HTR-8/SVneo (cell line): ENCODE data around the gene CCL19.

Source experiments
- DNase-seq: peaks from one replicate; pipeline ENCODE4 v3.0.0; 2011; ENCODE audit warnings: low spot score, mixed read lengths; ENCODE audit not compliant: insufficient read length
- FAIRE-seq: peaks from 2 replicates; lab custom pipeline; 2011; peaks lifted over from hg19 to GRCh38; lab: Jason Lieb, UNC

The CCL19 gene

GRCh38 chr9:34644766-34645314, 46.2 kb downstream of the CCL19 start:
- FAIRE-seq = no peak
- DNase-seq = no peak

- no peak for FAIRE-seq
- no peak for DNase-seq
Measured at GRCh38 chr9:34642679-34643078, 48.4 kb downstream of the CCL19 start.
